Measurements from ENCODE around the gene GET4. TPM values are rescaled to one million over a fixed set of nuclear protein-coding genes. Genes with fewer than 3 reads are reported as not detected.

The GET4 gene
- total RNA-seq, 1 experiment from 2014 or later, result 96.7 TPM

DNA sequence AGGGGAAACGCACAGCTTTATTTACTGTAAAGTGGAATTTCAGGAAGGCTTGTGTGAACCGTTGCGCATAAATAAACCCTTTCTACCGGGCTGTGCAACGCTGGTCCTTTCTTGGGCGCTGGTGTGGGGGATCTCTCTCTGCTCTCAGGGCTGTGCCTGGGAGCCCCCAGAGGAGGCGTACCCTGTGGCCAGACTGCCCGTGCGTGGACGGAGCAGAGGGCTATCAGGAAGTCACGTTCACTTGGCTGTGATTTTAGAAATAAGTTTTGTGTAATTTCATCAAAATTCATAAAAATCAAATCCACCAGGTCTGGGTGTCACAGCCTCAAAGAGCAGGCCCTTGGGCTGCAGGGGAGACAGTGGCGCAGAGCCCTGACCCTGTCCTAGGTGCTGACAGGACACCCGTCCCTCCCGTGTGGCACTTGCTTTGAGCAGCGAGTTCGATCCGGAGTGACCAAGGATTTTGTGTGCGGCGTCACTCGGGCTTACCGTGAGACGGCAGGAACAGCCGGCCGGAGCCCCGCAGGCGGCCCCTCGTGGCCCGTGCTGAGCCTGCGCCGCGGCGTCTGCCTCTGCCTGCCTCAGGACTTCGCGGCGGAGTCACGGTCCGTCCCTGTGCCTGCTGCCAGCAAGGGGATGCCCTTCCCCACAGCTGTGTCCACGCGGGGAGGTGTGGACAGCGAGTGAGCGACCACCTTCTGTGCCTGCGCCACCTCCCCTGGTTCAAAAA is 20.2 kb downstream of the GET4 start:
- POLR2A ChIA-PET (ENCODE audit: unreplicated experiment), result no interaction called here
- Histone ChIP-seq H2AFZ (ENCODE audit: low read length) (no peak overlapping the region), H3K27me3 (ENCODE audit: low read length) (no peaks in the 10 kb centered on the region), H3K4me2 (ENCODE audit: low read length) (no peak overlapping the region), H3F3A (ENCODE audit: low read length, unreplicated experiment) (no peaks in the 10 kb centered on the region), H4K20me1 (ENCODE audit: low read length) (no peaks in the 10 kb centered on the region), H3K4me3 (ENCODE audit: low read length) (no peak overlapping the region), H3K9ac (ENCODE audit: low read length) (no peak overlapping the region), H3K27ac (ENCODE audit: low read length) (no peak overlapping the region), H3K36me3 (ENCODE audit: low read depth, low read length) (peaks cover 8% of the 10 kb centered on the region; the same call in 1 of the 2 replicates), H3K79me2 (ENCODE audit: low read length) (no peaks in the 10 kb centered on the region), H3K9me2 (replicated peaks; ENCODE audit: low read length) (no peaks in the 10 kb centered on the region), H3K4me1 (ENCODE audit: insufficient read depth, low read length) (no peaks in the 10 kb centered on the region; the same call in 1 of the 2 replicates), H3K9me3 (ENCODE audit: low read length) (no peaks in the 10 kb centered on the region)
- intact Hi-C loops (cut with micrococcal nuclease), result no loop called here
- TF ChIP-seq EZH2phosphoT487 (IDR thresholded peaks at IDR 0.05; ENCODE audit: borderline replicate concordance, low read length), result no peak
- no peak for TF ChIP-seq EZH2 (IDR thresholded peaks at IDR 0.05; ENCODE audit: low read length, unreplicated experiment)
- TF ChIP-seq, protein P1, sequence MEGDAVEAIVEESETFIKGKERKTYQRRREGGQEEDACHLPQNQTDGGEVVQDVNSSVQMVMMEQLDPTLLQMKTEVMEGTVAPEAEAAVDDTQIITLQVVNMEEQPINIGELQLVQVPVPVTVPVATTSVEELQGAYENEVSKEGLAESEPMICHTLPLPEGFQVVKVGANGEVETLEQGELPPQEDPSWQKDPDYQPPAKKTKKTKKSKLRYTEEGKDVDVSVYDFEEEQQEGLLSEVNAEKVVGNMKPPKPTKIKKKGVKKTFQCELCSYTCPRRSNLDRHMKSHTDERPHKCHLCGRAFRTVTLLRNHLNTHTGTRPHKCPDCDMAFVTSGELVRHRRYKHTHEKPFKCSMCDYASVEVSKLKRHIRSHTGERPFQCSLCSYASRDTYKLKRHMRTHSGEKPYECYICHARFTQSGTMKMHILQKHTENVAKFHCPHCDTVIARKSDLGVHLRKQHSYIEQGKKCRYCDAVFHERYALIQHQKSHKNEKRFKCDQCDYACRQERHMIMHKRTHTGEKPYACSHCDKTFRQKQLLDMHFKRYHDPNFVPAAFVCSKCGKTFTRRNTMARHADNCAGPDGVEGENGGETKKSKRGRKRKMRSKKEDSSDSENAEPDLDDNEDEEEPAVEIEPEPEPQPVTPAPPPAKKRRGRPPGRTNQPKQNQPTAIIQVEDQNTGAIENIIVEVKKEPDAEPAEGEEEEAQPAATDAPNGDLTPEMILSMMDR (conservative IDR thresholded peaks at IDR 0.05; ENCODE audit: low read depth, low read length), result no peak
- CTCF ChIA-PET, result no interaction called here
- no TSS peak for BruUV-seq (replicated peaks)
- no peak for ATAC-seq
- no peak for DNase-seq

- Histone ChIP-seq H3K4me2 (ENCODE audit: low read length) (no peak overlapping the region), H3K9ac (ENCODE audit: low read length) (no peak overlapping the region), H3K9me2 (replicated peaks; ENCODE audit: low read length) (no peaks in the 10 kb centered on the region), H3K27ac (ENCODE audit: low read length) (no peak overlapping the region), H2AFZ (ENCODE audit: low read length) (no peak overlapping the region), H3F3A (ENCODE audit: low read length, unreplicated experiment) (no peaks in the 10 kb centered on the region), H3K9me3 (ENCODE audit: low read length) (no peaks in the 10 kb centered on the region), H3K27me3 (ENCODE audit: low read length) (no peaks in the 10 kb centered on the region), H3K79me2 (ENCODE audit: low read length) (no peaks in the 10 kb centered on the region), H4K20me1 (ENCODE audit: low read length) (no peaks in the 10 kb centered on the region), H3K4me3 (ENCODE audit: low read length) (no peak overlapping the region), H3K4me1 (ENCODE audit: insufficient read depth, low read length) (no peaks in the 10 kb centered on the region; the same call in 1 of the 2 replicates), H3K36me3 (ENCODE audit: low read depth, low read length) (peaks cover 2% of the 10 kb centered on the region; the same call in 1 of the 2 replicates)
- intact Hi-C loops (cut with micrococcal nuclease), result no loop called here
- no peak for ATAC-seq
- no TSS peak for BruUV-seq (replicated peaks)
- POLR2A ChIA-PET (ENCODE audit: unreplicated experiment), result no interaction called here
- DNase-seq, result no peak
- TF ChIP-seq, protein P1 (conservative IDR thresholded peaks at IDR 0.05; ENCODE audit: low read depth, low read length), result no peak
- TF ChIP-seq EZH2phosphoT487 (IDR thresholded peaks at IDR 0.05; ENCODE audit: borderline replicate concordance, low read length) (no peak), EZH2 (IDR thresholded peaks at IDR 0.05; ENCODE audit: low read length, unreplicated experiment) (no peak)
- CTCF ChIA-PET, result no interaction called here
Measured at GRCh38 chr7:897086-897485, 20.7 kb downstream of the GET4 start.

- no peak overlapping the region for H3K4me2 ChIP-seq (ENCODE audit: low read length)
- H3F3A ChIP-seq (ENCODE audit: low read length, unreplicated experiment), result no peaks in the 10 kb centered on the region
- H3K79me2 ChIP-seq (ENCODE audit: low read length), result no peaks in the 10 kb centered on the region
- DNase-seq (no peak), ATAC-seq (no peak)
- H3K27ac ChIP-seq (ENCODE audit: low read length), result no peak overlapping the region
- H3K9me3 ChIP-seq (ENCODE audit: low read length), result no peaks in the 10 kb centered on the region
- H2AFZ ChIP-seq (ENCODE audit: low read length), result no peak overlapping the region
- ChIA-PET CTCF (no interaction called here), POLR2A (ENCODE audit: unreplicated experiment) (no interaction called here)
- H3K36me3 ChIP-seq (ENCODE audit: low read depth, low read length), result no peaks in the 10 kb centered on the region; the same call in 1 of the 2 replicates
- BruUV-seq (replicated peaks), result no TSS peak
- no peak for TF ChIP-seq EZH2phosphoT487 (IDR thresholded peaks at IDR 0.05; ENCODE audit: borderline replicate concordance, low read length)
- TF ChIP-seq EZH2 (IDR thresholded peaks at IDR 0.05; ENCODE audit: low read length, unreplicated experiment), result no peak
- TF ChIP-seq, protein P1 (conservative IDR thresholded peaks at IDR 0.05; ENCODE audit: low read depth, low read length), result no peak
- H3K4me1 ChIP-seq (ENCODE audit: insufficient read depth, low read length), result no peaks in the 10 kb centered on the region; the same call in 1 of the 2 replicates
- H3K9ac ChIP-seq (ENCODE audit: low read length), result no peak overlapping the region
- no peak overlapping the region for H3K4me3 ChIP-seq (ENCODE audit: low read length)
- H3K27me3 ChIP-seq (ENCODE audit: low read length), result no peaks in the 10 kb centered on the region
- no peaks in the 10 kb centered on the region for H4K20me1 ChIP-seq (ENCODE audit: low read length)
- no peaks in the 10 kb centered on the region for H3K9me2 ChIP-seq (replicated peaks; ENCODE audit: low read length)
- intact Hi-C loops (cut with micrococcal nuclease), result no loop called here
Measured at GRCh38 chr7:897771-898376, 21.5 kb downstream of the GET4 start.
